Measurements from ENCODE around the gene ATP8B4.

- no peak for TF ChIP-seq CTCF (optimal IDR thresholded peaks at IDR 0.05 in 1 of 3, IDR thresholded peaks at IDR 0.05 in 1 of 3, conservative IDR thresholded peaks at IDR 0.05 in 1 of 3; ENCODE audit: extremely low read depth in 1 of 3, insufficient read depth in 2 of 3, low read length in 3 of 3)
- TF ChIP-seq EZH2 (IDR thresholded peaks at IDR 0.05; ENCODE audit: low read length) = no peak
Observed at GRCh38 chr15:49857496-49858475, 261.2 kb downstream of the ATP8B4 start.
